Measurements from ENCODE around the gene CP.

- TF ChIP-seq EZH2 (IDR thresholded peaks at IDR 0.05; ENCODE audit: borderline replicate concordance, low read depth, low read length, severe bottlenecking) (no peak), CTCF (IDR thresholded peaks at IDR 0.05; ENCODE audit: borderline replicate concordance, extremely low read depth, low read length, poor library complexity, severe bottlenecking) (no peak)
These were observed 13.1 kb upstream of the CP start for GRCh38 chr3:149234671-149235245.

All from DND-41 (cell line).